Skeletal muscle satellite cell (primary cell): Measurements from ENCODE around the gene ANKRD55.
"Not testable (repeated sequence)": the region's sequence is repeated elsewhere in the genome, so short reads cannot be mapped to it uniquely, and the experiment has no call there.

Experiments
- H3K27me3 ChIP-seq: 2 replicates; pipeline ENCODE4 v1.7.0; 2013; ENCODE audit warnings: low read length; ENCODE audit not compliant: control insufficient read depth, insufficient read depth
- H3K36me3 ChIP-seq: 2 replicates; pipeline ENCODE4 v1.7.0; 2013; ENCODE audit warnings: mild to moderate bottlenecking, control low read depth, low read length; ENCODE audit not compliant: insufficient read depth
- H3K4me1 ChIP-seq: 2 replicates; pipeline ENCODE4 v1.7.0; 2013; ENCODE audit warnings: low read length; ENCODE audit not compliant: control insufficient read depth, insufficient read depth
- H3K4me2 ChIP-seq: 2 replicates; pipeline ENCODE4 v1.7.0; 2013; ENCODE audit warnings: mild to moderate bottlenecking, low read length
- H3K4me3 ChIP-seq: 2 replicates; pipeline ENCODE4 v1.7.0; 2013; ENCODE audit warnings: low read length
- H3K9ac ChIP-seq: 2 replicates; pipeline ENCODE4 v1.7.0; 2013; ENCODE audit warnings: mild to moderate bottlenecking, low read depth, low read length, moderate library complexity
- H3K9me3 ChIP-seq: replicated peaks from 2 replicates; pipeline ENCODE4 v1.7.0; 2013; ENCODE audit warnings: mild to moderate bottlenecking, control low read depth, low read length

The ANKRD55 gene

GRCh38 chr5:56269216-56269927 is 36.2 kb upstream of the ANKRD55 start:
- H3K27me3 ChIP-seq, result no peaks in the 10 kb centered on the region
- H3K9ac ChIP-seq, result no peak overlapping the region
- no peak overlapping the region for H3K4me2 ChIP-seq

GRCh38 chr5:56268707-56269106 is 35.6 kb upstream of the ANKRD55 start:
- H3K9ac ChIP-seq, H3K9me3 ChIP-seq, H3K27me3 ChIP-seq, H3K4me2 ChIP-seq, H3K4me3 ChIP-seq, H3K4me1 ChIP-seq, H3K36me3 ChIP-seq: not testable (repeated sequence)

More at GRCh38 chr5:56269216-56269927, 36.2 kb upstream of the ANKRD55 start:
- Histone ChIP-seq H3K4me1 (no peaks in the 10 kb centered on the region), H3K4me3 (no peak overlapping the region), H3K9me3 (no peaks in the 10 kb centered on the region), H3K36me3 (no peaks in the 10 kb centered on the region)

- H3K9me3 ChIP-seq, result no peaks in the 10 kb centered on the region
- H3K36me3 ChIP-seq, result no peaks in the 10 kb centered on the region
- H3K9ac ChIP-seq, result no peak overlapping the region
- no peaks in the 10 kb centered on the region for H3K27me3 ChIP-seq
- no peak overlapping the region for H3K4me3 ChIP-seq
- no peak overlapping the region for H3K4me2 ChIP-seq
- no peaks in the 10 kb centered on the region for H3K4me1 ChIP-seq
Measured at GRCh38 chr5:56267856-56268255, 34.7 kb upstream of the ANKRD55 start.

- Histone ChIP-seq H3K9me3 (no peaks in the 10 kb centered on the region), H3K36me3 (no peaks in the 10 kb centered on the region), H3K4me2 (no peak overlapping the region), H3K4me3 (no peak overlapping the region), H3K4me1 (peaks cover 3% of the 10 kb centered on the region), H3K27me3 (no peaks in the 10 kb centered on the region), H3K9ac (no peak overlapping the region)
Measured at GRCh38 chr5:56264417-56265025, 31.4 kb upstream of the ANKRD55 start.

GRCh38 chr5:56262279-56262678 is 29.1 kb upstream of the ANKRD55 start:
- peaks cover 14% of the 10 kb centered on the region for H3K4me1 ChIP-seq
- H3K9ac ChIP-seq, result no peak overlapping the region
- no peaks in the 10 kb centered on the region for H3K36me3 ChIP-seq
- no peak overlapping the region for H3K4me2 ChIP-seq
- H3K9me3 ChIP-seq, result no peaks in the 10 kb centered on the region
- no peak overlapping the region for H3K4me3 ChIP-seq
- no peaks in the 10 kb centered on the region for H3K27me3 ChIP-seq

- no peak overlapping the region for H3K4me3 ChIP-seq
- peak overlapping the region; percentile 49 for H3K9ac ChIP-seq
- no peaks in the 10 kb centered on the region for H3K27me3 ChIP-seq
- H3K4me1 ChIP-seq, result peaks cover 14% of the 10 kb centered on the region
- H3K36me3 ChIP-seq, result no peaks in the 10 kb centered on the region
- H3K4me2 ChIP-seq, result peak overlapping the region; percentile 59
- H3K9me3 ChIP-seq, result no peaks in the 10 kb centered on the region
Measured at GRCh38 chr5:56259002-56259511, 25.9 kb upstream of the ANKRD55 start.

- H3K4me2 ChIP-seq, H3K36me3 ChIP-seq, H3K9ac ChIP-seq, H3K4me3 ChIP-seq, H3K27me3 ChIP-seq, H3K9me3 ChIP-seq: not testable (repeated sequence)
- peaks cover 14% of the 10 kb centered on the region for H3K4me1 ChIP-seq
Measured at GRCh38 chr5:56257763-56258529, 24.8 kb upstream of the ANKRD55 start.

GRCh38 chr5:56257010-56257409 is 23.9 kb upstream of the ANKRD55 start:
- no peaks in the 10 kb centered on the region for H3K9me3 ChIP-seq
- no peaks in the 10 kb centered on the region for H3K27me3 ChIP-seq
- H3K36me3 ChIP-seq, result no peaks in the 10 kb centered on the region
- peaks cover 14% of the 10 kb centered on the region for H3K4me1 ChIP-seq
- no peak overlapping the region for H3K4me2 ChIP-seq
- H3K4me3 ChIP-seq, result no peak overlapping the region
- no peak overlapping the region for H3K9ac ChIP-seq

- H3K4me3 ChIP-seq, result no peak overlapping the region
- H3K36me3 ChIP-seq, result no peaks in the 10 kb centered on the region
- H3K9ac ChIP-seq, result no peak overlapping the region
- no peaks in the 10 kb centered on the region for H3K9me3 ChIP-seq
- H3K27me3 ChIP-seq, result no peaks in the 10 kb centered on the region
- H3K4me1 ChIP-seq, result peaks cover 14% of the 10 kb centered on the region
- H3K4me2 ChIP-seq, result no peak overlapping the region
Measured at GRCh38 chr5:56255502-56255901, 22.4 kb upstream of the ANKRD55 start.

- no peak overlapping the region for H3K9ac ChIP-seq
- H3K36me3 ChIP-seq, result no peaks in the 10 kb centered on the region
- no peaks in the 10 kb centered on the region for H3K27me3 ChIP-seq
- no peak overlapping the region for H3K4me2 ChIP-seq
- no peak overlapping the region for H3K4me3 ChIP-seq
- peaks cover 8% of the 10 kb centered on the region for H3K4me1 ChIP-seq
- no peaks in the 10 kb centered on the region for H3K9me3 ChIP-seq
Measured at GRCh38 chr5:56253924-56254323, 20.8 kb upstream of the ANKRD55 start.

- H3K9ac ChIP-seq, result no peak overlapping the region
- no peaks in the 10 kb centered on the region for H3K27me3 ChIP-seq
- H3K4me2 ChIP-seq, result no peak overlapping the region
- H3K36me3 ChIP-seq, result no peaks in the 10 kb centered on the region
- no peaks in the 10 kb centered on the region for H3K9me3 ChIP-seq
- H3K4me3 ChIP-seq, result no peak overlapping the region
- no peaks in the 10 kb centered on the region for H3K4me1 ChIP-seq
Measured at GRCh38 chr5:56253126-56253525, 20.0 kb upstream of the ANKRD55 start.
